PFSK-1 (cell line): Measurements from ENCODE around the gene CCDC85C.

ENCODE experiments used
- POLR2AphosphoS5 ChIP-seq: IDR thresholded peaks from 2 replicates; pipeline ENCODE4 v1.6.1; 2012; ENCODE audit warnings: low read depth, mild to moderate bottlenecking, control low read depth, low read length, moderate library complexity
- TAF1 ChIP-seq: IDR thresholded peaks from 2 replicates; pipeline ENCODE4 v1.6.1; 2012; ENCODE audit warnings: low read length, control low read depth, borderline replicate concordance; ENCODE audit not compliant: insufficient read depth

DNA sequence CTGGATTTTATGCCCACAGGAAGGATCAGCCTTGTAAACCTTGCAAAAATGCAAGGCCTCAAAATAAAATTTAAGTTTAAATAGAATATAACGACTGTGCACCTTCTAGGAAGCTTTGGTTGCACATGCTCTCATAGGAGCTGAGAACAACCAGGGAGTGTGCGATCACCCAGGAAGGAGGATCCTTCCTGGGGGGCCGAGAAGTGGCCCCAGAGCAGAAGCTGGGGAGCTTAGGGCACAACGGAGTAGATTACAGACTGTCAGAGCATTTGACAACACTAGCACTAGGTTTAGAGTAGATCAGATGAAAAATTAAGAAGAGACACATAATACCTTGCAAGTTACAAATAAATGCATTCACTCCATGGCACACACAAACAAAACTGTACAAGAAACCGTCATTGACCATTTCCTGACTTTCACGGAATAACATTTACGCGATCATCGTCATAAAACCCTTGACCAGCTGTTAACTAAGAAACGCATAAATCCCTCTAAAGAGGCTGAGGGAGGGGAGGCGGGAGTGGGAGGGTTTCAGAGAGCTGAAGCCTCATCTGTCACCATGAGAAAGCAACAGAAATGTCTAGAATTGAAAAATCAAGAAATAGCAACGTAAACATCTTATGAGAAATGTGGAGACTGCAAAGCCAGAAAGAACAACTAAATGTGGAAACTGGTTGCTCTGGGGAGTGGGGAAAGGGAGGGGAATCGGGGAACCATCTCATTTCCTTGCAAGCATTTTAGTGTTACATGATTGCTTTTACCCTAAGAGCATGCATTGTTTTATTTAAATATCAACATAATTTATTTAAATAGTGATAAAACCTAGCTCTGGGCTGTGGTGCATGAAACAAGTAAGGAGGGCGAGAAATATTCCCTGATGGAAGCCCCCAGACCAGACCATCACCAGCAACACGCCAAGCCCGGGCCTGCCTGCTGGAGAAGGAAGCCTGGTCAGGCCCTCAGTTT, 13.1 kb upstream of the CCDC85C start:
- no peak for TF ChIP-seq TAF1
- no peak for TF ChIP-seq POLR2AphosphoS5
